HepG2 (cell line): ENCODE measurements around the gene ZFP64. TPM values are rescaled to one million over a fixed set of nuclear protein-coding genes. Genes with fewer than 3 reads are reported as not detected.

Experiments
- ATAC-seq: fragments of 200-7000 bp; cut with Tn5 transposase; 3 replicates; pipeline ENCODE4 v1.9.1; 2020; ENCODE audit warnings: mild to moderate bottlenecking, moderate library complexity
- BruUV-seq: library from RNA; stranded (reverse); fragments of 400-500 nt; replicated peaks from 2 replicates; lab custom pipeline; 2021; lab: Mats Ljungman, UMichigan
- CTCF ChIA-PET: fragments of 300-600 bp; formaldehyde crosslinking; extraction: SDS; loops from one replicate; lab custom pipeline; 2021; ENCODE audit warnings: low total read pairs, inconsistent platforms, low intra/inter-chr PET ratio; lab: Yijun Ruan, JAX
- POLR2A ChIA-PET: fragments of 350-600 bp; sonication (Branson Sonifier 250); formaldehyde crosslinking; loops from one replicate; lab custom pipeline; 2020; ENCODE audit warnings: antibody characterized with exemption, inconsistent platforms; lab: Yijun Ruan, JAX
- DNase-seq: peaks from one replicate; pipeline ENCODE4 v3.0.0-alpha.2; 2015; ENCODE audit warnings: low spot score
- FAIRE-seq: peaks from 3 replicates; lab custom pipeline; 2011; peaks lifted over from hg19 to GRCh38; lab: Jason Lieb, UNC
- H2AFZ ChIP-seq: one replicate; pipeline ENCODE4 v1.6.1; 2011; ENCODE audit warnings: low read length, inconsistent platforms
- H3K27ac ChIP-seq: fragments of 300-600 bp; 3 replicates; pipeline ENCODE4 v1.8.0; 2011; ENCODE audit warnings: mixed run types, mild to moderate bottlenecking, mixed read lengths, low read length, inconsistent platforms; ENCODE audit not compliant: insufficient read depth; ENCODE audit errors: extremely low read length
- H3K27me3 ChIP-seq, 2 experiments: fragments of 200-600 bp in 1 of 2; 2 replicates in 1 of 2; 3 replicates in 1 of 2; pipeline versions ENCODE4 v1.6.0 to v1.8.0; 2011; ENCODE audit warnings: low read length in 2 of 2, mild to moderate bottlenecking in 2 of 2, moderate library complexity in 2 of 2, inconsistent platforms in 1 of 2; ENCODE audit not compliant: insufficient read depth in 2 of 2, control insufficient read depth in 1 of 2
- H3K36me3 ChIP-seq, 2 experiments: fragments of 200-600 bp in 1 of 2; replicated peaks in 1 of 2; 2 replicates in 1 of 2; 3 replicates in 1 of 2; pipeline versions ENCODE4 v1.5.1 to v1.8.0; 2011; ENCODE audit warnings: low read length in 2 of 2, inconsistent platforms in 1 of 2; ENCODE audit not compliant: insufficient read depth in 2 of 2, control insufficient read depth in 1 of 2
- H3K4me1 ChIP-seq: 2 replicates; pipeline ENCODE4 v1.5.1; 2012; ENCODE audit warnings: low read length, inconsistent platforms; ENCODE audit not compliant: insufficient read depth
- H3K4me2 ChIP-seq: 2 replicates; pipeline ENCODE4 v1.6.0; 2011; ENCODE audit warnings: low read depth, low read length, inconsistent platforms
- H3K4me3 ChIP-seq, 3 experiments: fragments of 200-600 bp in 1 of 3; sonication (generic), shearing (Covaris generic) in 1 of 3; replicated peaks in 1 of 3; 2 replicates each; pipeline ENCODE4 v1.5.1; 2011 to 2016; ENCODE audit warnings: low read length in 3 of 3, inconsistent platforms in 2 of 3, low read depth in 2 of 3, mild to moderate bottlenecking in 2 of 3, control low read depth in 1 of 3, mixed read lengths in 1 of 3; ENCODE audit not compliant: insufficient read depth in 1 of 3
- H3K79me2 ChIP-seq: one replicate; pipeline ENCODE4 v1.6.1; 2011; ENCODE audit warnings: low read length, inconsistent platforms; ENCODE audit not compliant: insufficient read depth
- H3K9ac ChIP-seq: 2 replicates; pipeline ENCODE4 v1.6.0; 2011; ENCODE audit warnings: mild to moderate bottlenecking, low read depth, low read length, inconsistent platforms; ENCODE audit not compliant: insufficient read depth
- H3K9me3 ChIP-seq: 2 replicates; pipeline ENCODE4 v1.5.1; 2012; ENCODE audit warnings: mild to moderate bottlenecking, low read length
- H4K20me1 ChIP-seq: 2 replicates; pipeline ENCODE4 v1.6.0; 2011; ENCODE audit warnings: inconsistent platforms, mild to moderate bottlenecking, low read length, moderate library complexity; ENCODE audit not compliant: insufficient read depth
- CCDC6 ChIP-seq: sonication (generic); formaldehyde crosslinking; IDR thresholded peaks from 2 replicates; pipeline ENCODE4 v1.8.1; 2022; ENCODE audit warnings: mild to moderate bottlenecking, missing genetic modification reagents, moderate library complexity
- KDM4B ChIP-seq: sonication (generic); formaldehyde crosslinking; IDR thresholded peaks from 2 replicates; pipeline ENCODE4 v1.4.0; 2020; ENCODE audit warnings: missing genetic modification reagents
- MXD4 ChIP-seq: IDR thresholded peaks from 2 replicates; pipeline ENCODE4 v1.6.1; 2016; ENCODE audit warnings: mild to moderate bottlenecking, missing biosample characterization, missing genetic modification reagents
- RFX1 ChIP-seq: fragments of 450-650 bp; IDR thresholded peaks from 2 replicates; pipeline ENCODE4 v1.6.1; 2017
- ZBTB34 ChIP-seq: sonication (generic); formaldehyde crosslinking; IDR thresholded peaks from 2 replicates; pipeline ENCODE4 v1.8.0; 2022; ENCODE audit warnings: mild to moderate bottlenecking, missing genetic modification reagents
- ZBTB4 ChIP-seq: sonication (generic); formaldehyde crosslinking; IDR thresholded peaks from 2 replicates; pipeline ENCODE4 v1.4.0; 2020; ENCODE audit warnings: missing genetic modification reagents, mild to moderate bottlenecking, borderline replicate concordance
- ZNF512 ChIP-seq: sonication (generic); formaldehyde crosslinking; IDR thresholded peaks from 2 replicates; pipeline ENCODE4 v1.4.0; 2020; ENCODE audit warnings: mild to moderate bottlenecking, missing genetic modification reagents
- ZNF570 ChIP-seq: sonication (generic); formaldehyde crosslinking; IDR thresholded peaks from 2 replicates; pipeline ENCODE4 v1.4.0; 2020; ENCODE audit warnings: mild to moderate bottlenecking, missing genetic modification reagents, borderline replicate concordance
- ZNF687 ChIP-seq: sonication (generic); formaldehyde crosslinking; IDR thresholded peaks from 2 replicates; pipeline ENCODE4 v1.5.1; 2020; ENCODE audit warnings: mild to moderate bottlenecking, missing genetic modification reagents, moderate library complexity
- ZNF720 ChIP-seq: sonication (generic); formaldehyde crosslinking; IDR thresholded peaks from 2 replicates; pipeline ENCODE4 v1.4.0; 2020; ENCODE audit warnings: missing genetic modification reagents
- ZNF782 ChIP-seq: sonication (generic); formaldehyde crosslinking; IDR thresholded peaks from 2 replicates; pipeline ENCODE4 v1.4.0; 2020; ENCODE audit warnings: missing genetic modification reagents, mild to moderate bottlenecking, borderline replicate concordance
- WGBS: methylation state at CpG from one replicate; pipeline ENCODE4 v1.1.6; 2017; ENCODE audit warnings: low lambda C conversion rate; 5-methylcytosine and 5-hydroxymethylcytosine counted together
- in situ Hi-C: cut with HindIII; loops from 2 replicates; pipeline ENCODE4 v1.10.0; 2017; ENCODE audit warnings: low pct_unique_long_range_greater_than_20kb; ENCODE audit not compliant: extremely low pct_ligation_motif_present
- intact Hi-C: fragments of 100-400 bp; cut with micrococcal nuclease; formaldehyde crosslinking; loops from one replicate; pipeline ENCODE4 v1.10.0; 2022; ENCODE audit not compliant: unreplicated experiment
- polyA plus RNA-seq, 8 experiments: library from polyadenylated mRNA; depleted of rRNA in 3 of 8; stranded (reverse) in 7 of 8; unstranded in 1 of 8; fragments of >200 nt; fragmentation: Illumina TruSeq in 4 of 8; extraction: Trizol in 4 of 8; gene quantifications; 2 replicates each; pipeline versions ENCODE4 v1.2.1 to v1.2.3, GENCODE V29; 2011 to 2016; ENCODE audit warnings: low read depth in 4 of 8, missing spikeins in 1 of 8, mixed read lengths in 1 of 8; ENCODE audit not compliant: insufficient read depth in 1 of 8
- total RNA-seq, 5 experiments: library from RNA; depleted of rRNA; stranded (reverse); fragments of >200 nt; fragmentation: Illumina TruSeq; extraction: Trizol; gene quantifications; 2 replicates each; pipeline ENCODE4 v1.2.3, GENCODE V29; 2016; ENCODE audit warnings: low read depth in 1 of 5

Gene ZFP64
- total and polyA plus RNA-seq, 2 of the 13 experiments (the other 11 are each of a cell fraction or from before 2014, with no cell fraction given) = 12.0 to 24.3 TPM

GRCh38 chr20:52213995-52214394 is 22.4 kb upstream of the ZFP64 start:
- POLR2A ChIA-PET = no interaction called here
- DNase-seq = no peak
- H3K36me3 ChIP-seq = no peaks in the 10 kb centered on the region
- H3K9me3 ChIP-seq = peaks cover 5% of the 10 kb centered on the region; the same call in 1 of the 2 replicates
- BruUV-seq = no TSS peak
- no peak overlapping the region for H3K4me3 ChIP-seq
- H3K79me2 ChIP-seq = no peaks in the 10 kb centered on the region
- H3K27me3 ChIP-seq = peaks cover 3 to 13% of the 10 kb centered on the region in 2 experiments; a peak in 2 of 5 replicates
- no peak for FAIRE-seq
- no peak overlapping the region for H3K27ac ChIP-seq
- H2AFZ ChIP-seq = no peak overlapping the region
- no peak overlapping the region for H3K4me2 ChIP-seq
- H3K4me1 ChIP-seq = no peaks in the 10 kb centered on the region
- intact Hi-C loops (no loop called here), in situ Hi-C loops (no loop called here)
- no peak for ATAC-seq
- no peak overlapping the region for H3K9ac ChIP-seq
- no peaks in the 10 kb centered on the region for H4K20me1 ChIP-seq
- WGBS = 40% methylated on average over 4 of the region's 4 CpGs
- TF ChIP-seq ZNF570 (CRISPR knock-in tag) (no peak), CCDC6 (no peak), ZNF512 (CRISPR knock-in tag) (no peak), ZNF782 (no peak), MXD4 (no peak), KDM4B (CRISPR knock-in tag) (no peak), ZBTB4 (CRISPR knock-in tag) (no peak), ZNF687 (CRISPR knock-in tag) (no peak), ZNF720 (CRISPR knock-in tag) (no peak), ZBTB34 (CRISPR knock-in tag) (no peak), RFX1 (no peak)
- CTCF ChIA-PET = no interaction called here
